Vagina (tissue), 2 donors: ENCODE data around the gene COX5B.

Experiments
- POLR2A ChIP-seq, 2 donors: fragments of 450-650 bp; IDR thresholded peaks; one replicate each; pipeline ENCODE4 v1.6.1; 2017; ENCODE audit warnings: antibody characterized with exemption in 2 of 2, mild to moderate bottlenecking in 2 of 2, moderate library complexity in 2 of 2
- TF ChIP-seq, protein P1 (sequence below), 3 experiments: fragments of 450-650 bp in 2 of 3; fragments of 200-600 bp in 1 of 3; sonication (generic) in 1 of 3; IDR thresholded peaks; one replicate each; pipeline ENCODE4 v1.5.1; 2017 to 2019; ENCODE audit warnings: antibody characterized with exemption in 3 of 3, mild to moderate bottlenecking in 2 of 3, moderate library complexity in 2 of 3

DNA sequence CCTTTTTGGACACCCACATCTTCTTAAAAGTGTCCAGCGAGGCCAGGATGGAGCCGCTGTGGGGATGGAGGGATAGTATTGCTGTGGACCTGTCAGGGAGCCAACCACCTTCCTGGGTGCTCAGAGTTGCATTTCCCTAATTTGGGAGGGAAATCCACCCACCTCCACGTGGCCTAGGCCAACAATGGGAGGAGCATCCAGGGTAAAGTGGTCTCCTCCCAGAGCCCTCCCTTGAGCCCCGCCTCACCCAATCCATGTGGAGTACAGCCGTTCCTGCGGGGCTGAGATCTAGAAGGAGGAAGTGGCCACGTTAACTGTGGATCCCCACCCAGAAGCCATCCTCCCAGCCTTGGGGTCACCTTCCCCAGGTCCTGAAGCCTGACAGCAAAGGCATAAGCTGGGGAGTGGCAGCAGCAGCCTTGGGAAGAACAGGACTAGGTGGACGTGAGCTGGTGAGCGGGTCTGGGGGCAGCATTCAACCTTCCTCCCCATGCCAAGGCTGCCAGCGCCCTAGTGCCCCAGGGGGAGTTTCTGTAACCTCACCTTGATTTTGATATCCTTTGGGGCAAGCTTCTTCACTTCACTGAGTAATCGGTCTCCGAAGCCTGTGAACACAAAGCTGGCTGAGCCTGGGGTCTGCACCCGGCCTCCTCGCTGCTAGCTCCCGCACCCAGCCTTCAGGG lies 11.2 kb downstream of the COX5B start:
- TF ChIP-seq, protein P1, sequence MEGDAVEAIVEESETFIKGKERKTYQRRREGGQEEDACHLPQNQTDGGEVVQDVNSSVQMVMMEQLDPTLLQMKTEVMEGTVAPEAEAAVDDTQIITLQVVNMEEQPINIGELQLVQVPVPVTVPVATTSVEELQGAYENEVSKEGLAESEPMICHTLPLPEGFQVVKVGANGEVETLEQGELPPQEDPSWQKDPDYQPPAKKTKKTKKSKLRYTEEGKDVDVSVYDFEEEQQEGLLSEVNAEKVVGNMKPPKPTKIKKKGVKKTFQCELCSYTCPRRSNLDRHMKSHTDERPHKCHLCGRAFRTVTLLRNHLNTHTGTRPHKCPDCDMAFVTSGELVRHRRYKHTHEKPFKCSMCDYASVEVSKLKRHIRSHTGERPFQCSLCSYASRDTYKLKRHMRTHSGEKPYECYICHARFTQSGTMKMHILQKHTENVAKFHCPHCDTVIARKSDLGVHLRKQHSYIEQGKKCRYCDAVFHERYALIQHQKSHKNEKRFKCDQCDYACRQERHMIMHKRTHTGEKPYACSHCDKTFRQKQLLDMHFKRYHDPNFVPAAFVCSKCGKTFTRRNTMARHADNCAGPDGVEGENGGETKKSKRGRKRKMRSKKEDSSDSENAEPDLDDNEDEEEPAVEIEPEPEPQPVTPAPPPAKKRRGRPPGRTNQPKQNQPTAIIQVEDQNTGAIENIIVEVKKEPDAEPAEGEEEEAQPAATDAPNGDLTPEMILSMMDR (IDR thresholded peaks at IDR 0.05) = no peak
- no peak for TF ChIP-seq POLR2A (IDR thresholded peaks at IDR 0.05)
